IgD-negative memory B cell (primary cell): Measurements from ENCODE around the gene ARID5B. TPM values are rescaled to one million over a fixed set of nuclear protein-coding genes. Genes with fewer than 3 reads are reported as not detected.

ENCODE experiments used
- H3K27ac Mint-ChIP-seq, 3 donors: one replicate each; pipeline ENCODE4 v1.8.0; 2020 to 2022; ENCODE audit warnings: mild to moderate bottlenecking in 3 of 3, mixed read lengths in 3 of 3, moderate library complexity in 1 of 3
- H3K27me3 Mint-ChIP-seq: one replicate; pipeline ENCODE4 v1.8.0; 2021; ENCODE audit warnings: mixed read lengths
- H3K36me3 Mint-ChIP-seq: one replicate; pipeline ENCODE4 v1.8.0; 2020; ENCODE audit warnings: mild to moderate bottlenecking, mixed read lengths
- H3K4me1 Mint-ChIP-seq, 3 donors: one replicate each; pipeline ENCODE4 v1.8.0; 2020 to 2022; ENCODE audit warnings: mixed read lengths in 3 of 3, mild to moderate bottlenecking in 1 of 3
- H3K4me3 Mint-ChIP-seq, 4 donors: one replicate each; pipeline ENCODE4 v1.8.0; 2020 to 2022; ENCODE audit warnings: mild to moderate bottlenecking in 4 of 4, mixed read lengths in 4 of 4, moderate library complexity in 3 of 4
- H3K9me3 Mint-ChIP-seq, 3 donors: one replicate each; pipeline ENCODE4 v1.8.0; 2020 to 2021; ENCODE audit warnings: mixed read lengths in 3 of 3, mild to moderate bottlenecking in 1 of 3
- polyA plus RNA-seq: library from polyadenylated mRNA; unstranded; fragments of 300-500 nt; fragmentation: Illumina TruSeq; gene quantifications from one replicate; pipeline ENCODE4 v1.2.3, GENCODE V29; 2021

Gene ARID5B
- polyA plus RNA-seq, 1 donor from 2014 or later = 154 TPM

GRCh38 chr10:62133618-62134017 lies 232.1 kb downstream of the ARID5B start:
- Mint-ChIP-seq H3K27me3 (no peaks in the 10 kb centered on the region), H3K27ac (peak overlapping the region in 1 of 3 donors; percentile 35), H3K9me3 (peaks cover 3 to 14% (median 5%) of the 10 kb centered on the region in 3 donors), H3K36me3 (peaks cover 8% of the 10 kb centered on the region), H3K4me1 (no peaks in the 10 kb centered on the region), H3K4me3 (no peak overlapping the region)

GRCh38 chr10:62136931-62137330 lies 235.4 kb downstream of the ARID5B start:
- peaks cover 2 to 6% (median 5%) of the 10 kb centered on the region in 3 donors for H3K9me3 Mint-ChIP-seq
- no peaks in the 10 kb centered on the region for H3K4me1 Mint-ChIP-seq
- no peaks in the 10 kb centered on the region for H3K27me3 Mint-ChIP-seq
- no peak overlapping the region for H3K27ac Mint-ChIP-seq
- no peak overlapping the region for H3K4me3 Mint-ChIP-seq
- H3K36me3 Mint-ChIP-seq = peaks cover 3% of the 10 kb centered on the region

Other genes starting within 250 kb of the ARID5B start
- gene CABCOCO1, start 238.8 kb upstream of the ARID5B start, polyA plus RNA-seq = not detected